GM10248 (cell line): ENCODE data around the gene ZNF219.

ENCODE experiments used
- CTCF ChIA-PET: fragments of 300-600 bp; sonication (Branson Sonifier 250); formaldehyde crosslinking; extraction: SDS; loops from one replicate; lab custom pipeline; 2021; ENCODE audit warnings: antibody characterized with exemption; lab: Yijun Ruan, JAX
- POLR2A ChIA-PET: fragments of 350-650 bp; sonication (Branson Sonifier 250); formaldehyde crosslinking; extraction: SDS; loops from one replicate; lab custom pipeline; 2020; ENCODE audit warnings: antibody characterized with exemption; lab: Yijun Ruan, JAX
- DNase-seq: peaks from one replicate; pipeline ENCODE4 v3.0.0; 2012; ENCODE audit errors: extremely low spot score
- CTCF ChIP-seq: IDR thresholded peaks from 2 replicates; pipeline ENCODE4 v1.5.1; 2012; ENCODE audit warnings: mild to moderate bottlenecking, low read depth; ENCODE audit errors: extremely low read depth, missing control alignments, control extremely low read depth

ZNF219 gene

GRCh38 chr14:21103710-21104447, 5.4 kb upstream of the ZNF219 start:
- ChIA-PET POLR2A (interaction anchor here (1.0 to 1.1 kb wide), 2 partner anchors 12 to 89 kb away, joined by 3 read pairs; no protein-coding TSS in a partner anchor), CTCF (interaction anchor here (0.7 to 13.3 kb wide), 30 partner anchors 9 to 409 kb away, joined by 3 to 228 read pairs (median 6); partner anchors contain the start of genes ARHGEF40, METTL3 and SLC39A2)
- DNase-seq: peak; percentile 94
- peak; percentile 69 for TF ChIP-seq CTCF

- DNase-seq: no peak
- ChIA-PET POLR2A (no interaction called here), CTCF (interaction anchor here (0.7 to 13.3 kb wide), 18 partner anchors 9 to 616 kb away, joined by 3 to 228 read pairs (median 10); partner anchors contain the start of genes ARHGEF40 and METTL3)
Observed at GRCh38 chr14:21103411-21103709, 4.9 kb upstream of the ZNF219 start.

DNA sequence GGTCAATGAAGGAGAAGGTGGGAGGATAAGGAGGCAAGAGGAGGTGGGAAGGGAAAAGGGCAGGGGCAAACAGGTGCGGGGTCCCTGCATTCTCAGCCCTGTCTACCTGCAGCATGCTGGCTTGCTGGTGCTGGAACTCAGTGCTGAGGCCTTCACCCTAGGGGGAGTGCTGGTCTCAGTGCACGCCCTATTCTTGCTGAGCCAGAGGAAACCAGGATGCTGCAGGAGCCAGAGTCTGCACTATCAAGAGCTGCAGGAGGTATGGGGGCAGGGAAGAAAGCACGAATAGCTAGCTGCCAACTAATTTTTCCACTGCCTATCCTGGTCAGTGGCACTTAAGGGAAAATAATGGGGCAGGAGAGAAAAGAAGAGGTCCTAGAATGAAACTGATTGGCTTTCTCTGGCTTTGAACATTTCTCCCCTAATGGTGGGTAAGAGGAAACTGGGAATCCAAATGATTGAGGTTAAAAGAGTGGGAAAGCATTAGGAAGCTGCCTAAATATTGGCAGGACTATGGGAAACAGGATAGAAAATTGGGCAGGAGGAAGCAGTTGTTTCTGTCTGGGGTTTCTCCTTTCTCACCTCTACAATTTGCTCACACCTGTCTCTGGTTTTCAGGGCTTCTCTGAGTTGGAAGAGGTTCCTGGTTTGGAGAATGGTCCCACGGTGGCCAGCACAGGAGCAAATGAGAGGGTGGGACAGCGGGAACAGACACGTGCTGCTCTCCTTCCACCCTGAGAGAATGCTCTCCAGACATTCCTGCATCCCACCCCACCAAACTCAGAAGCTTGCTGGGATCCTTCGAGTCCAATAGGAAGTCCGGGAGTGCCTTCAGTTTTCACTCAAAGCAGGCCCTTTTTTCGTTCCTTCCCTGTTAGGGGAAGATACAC, 4.3 kb upstream of the ZNF219 start:
- TF ChIP-seq CTCF: no peak
- ChIA-PET POLR2A (interaction anchor here (0.5 kb wide), 1 partner anchor 106 kb away, joined by 4 read pairs; no protein-coding TSS in a partner anchor), CTCF (interaction anchor here (0.7 to 13.3 kb wide), 17 partner anchors 8 to 616 kb away, joined by 3 to 228 read pairs (median 11); partner anchors contain the start of genes ARHGEF40 and METTL3)
- peak; percentile 15 for DNase-seq

More at GRCh38 chr14:21103411-21103709, 4.9 kb upstream of the ZNF219 start:
- TF ChIP-seq CTCF: no peak

DNA sequence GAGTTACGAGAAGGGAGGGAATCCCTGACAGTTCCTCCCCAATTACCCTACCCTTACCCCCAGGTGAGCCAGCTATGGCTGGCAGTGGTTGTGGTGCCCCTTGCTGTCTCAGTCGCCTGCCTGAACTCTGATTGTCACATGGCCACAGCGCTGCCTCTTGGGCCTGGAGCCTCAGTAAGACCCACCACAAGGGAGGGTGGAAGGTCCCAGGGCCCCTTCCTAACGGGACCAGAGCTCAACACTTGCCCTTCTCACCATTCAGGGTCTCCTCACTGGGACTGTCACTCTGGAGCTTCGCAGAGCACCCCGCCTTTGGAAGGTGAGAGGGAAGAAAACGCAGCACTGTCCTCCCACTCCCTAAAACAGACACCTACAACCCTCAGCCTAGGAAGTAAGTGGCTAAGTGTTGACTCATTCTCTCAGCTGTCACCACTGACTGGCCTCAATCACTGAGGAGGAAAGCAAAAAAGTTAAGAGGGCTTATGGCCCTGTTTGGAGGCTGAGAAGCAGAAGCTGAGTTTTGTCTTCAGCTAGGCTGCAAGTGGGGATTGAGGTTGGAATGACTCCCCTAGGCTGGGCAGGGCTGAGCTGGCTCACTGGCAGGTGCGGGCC, 3.5 kb upstream of the ZNF219 start:
- ChIA-PET POLR2A (interaction anchor here (0.5 to 1.5 kb wide), 2 partner anchors 31 to 592 kb away, joined by 3 to 4 read pairs; no protein-coding TSS in a partner anchor), CTCF (interaction anchor here (1.1 to 13.3 kb wide), 10 partner anchors 7 to 98 kb away, joined by 3 to 228 read pairs (median 45); partner anchors contain the start of gene ARHGEF40)
- no peak for TF ChIP-seq CTCF
- peak; percentile 2 for DNase-seq

DNA sequence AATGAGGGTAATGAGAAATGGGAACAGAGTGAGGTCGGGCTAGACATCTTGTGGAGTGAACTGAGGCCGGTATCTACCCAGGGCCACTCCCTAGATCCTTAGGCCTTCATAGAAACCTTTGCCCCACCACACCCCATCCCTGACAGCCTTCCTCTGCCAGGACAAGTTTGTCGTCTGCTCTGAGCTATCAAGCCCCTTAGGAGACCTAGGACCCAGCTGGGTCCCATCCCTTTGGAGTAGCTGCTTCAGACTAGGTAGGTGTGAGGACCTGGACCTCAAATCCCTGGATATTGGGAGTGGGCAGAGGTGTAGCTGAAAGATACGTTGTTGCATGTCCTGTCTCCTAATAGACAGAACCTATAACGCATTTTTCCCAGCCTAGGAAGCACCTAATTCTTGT, 2.5 kb upstream of the ZNF219 start, which contains the start of gene TMEM253:
Gene TMEM253 (plus strand): TSS at position 136 of the 400 bp plus-strand sequence. CDS start 278 bp downstream, outside the sequence.
- TF ChIP-seq CTCF: no peak
- POLR2A ChIA-PET: interaction anchor here (1.5 kb wide), 1 partner anchor 30 kb away, joined by 4 read pairs; no protein-coding TSS in a partner anchor
- DNase-seq: no peak
- CTCF ChIA-PET: interaction anchor here (1.1 to 13.3 kb wide), 9 partner anchors 6 to 130 kb away, joined by 3 to 228 read pairs (median 62); partner anchors contain the start of gene ARHGEF40
